AG09309 (cell line): ENCODE measurements around the gene TUBB.
"Not testable (repeated sequence)": the region's sequence is repeated elsewhere in the genome, so short reads cannot be mapped to it uniquely, and the experiment has no call there.

Experiments
- DNase-seq: peaks from one replicate; pipeline ENCODE4 v3.0.0-alpha.2; 2010; ENCODE audit warnings: low read depth
- H3K4me3 ChIP-seq: 2 replicates; pipeline ENCODE4 v1.5.1; 2011; ENCODE audit warnings: mild to moderate bottlenecking, low read depth, low read length, moderate library complexity; ENCODE audit not compliant: control insufficient read depth
- TF ChIP-seq, protein P1 (sequence below): IDR thresholded peaks from 2 replicates; pipeline ENCODE4 v1.5.1; 2011; ENCODE audit warnings: mild to moderate bottlenecking, low read depth, low read length, inconsistent platforms; ENCODE audit not compliant: insufficient read depth, control insufficient read depth; ENCODE audit errors: missing control alignments

TUBB gene

DNA sequence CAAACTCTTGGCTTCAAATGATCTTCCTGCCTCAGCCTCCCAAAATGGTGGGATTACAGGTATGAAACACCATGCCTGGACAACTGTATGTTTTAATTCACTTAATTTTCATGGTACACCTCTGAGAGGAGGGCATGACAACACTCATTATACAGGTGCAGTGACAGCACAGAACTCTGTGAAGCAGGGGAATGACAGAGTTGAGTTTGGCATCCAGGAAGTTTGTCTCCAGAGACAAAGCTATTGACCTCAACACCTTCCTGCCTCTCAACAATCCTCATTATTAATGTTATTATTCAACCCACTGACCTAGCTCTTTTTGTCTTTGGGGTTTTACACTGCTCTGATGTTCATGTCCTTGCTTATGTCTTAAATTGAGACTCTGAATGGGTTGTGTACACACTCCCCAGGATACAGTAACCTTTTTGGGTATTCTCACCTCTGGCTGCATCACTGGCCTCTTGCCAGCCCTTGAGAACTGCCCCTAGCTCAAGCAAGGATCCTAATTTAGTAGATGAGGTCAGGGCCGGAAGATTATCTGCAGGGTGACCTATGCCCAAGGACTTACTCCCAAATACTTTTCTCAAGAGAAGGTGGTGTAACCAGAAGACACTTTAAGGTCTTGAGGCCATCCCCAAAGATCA is 37.2 kb downstream of the TUBB start:
- no peak for DNase-seq
- TF ChIP-seq, protein P1, sequence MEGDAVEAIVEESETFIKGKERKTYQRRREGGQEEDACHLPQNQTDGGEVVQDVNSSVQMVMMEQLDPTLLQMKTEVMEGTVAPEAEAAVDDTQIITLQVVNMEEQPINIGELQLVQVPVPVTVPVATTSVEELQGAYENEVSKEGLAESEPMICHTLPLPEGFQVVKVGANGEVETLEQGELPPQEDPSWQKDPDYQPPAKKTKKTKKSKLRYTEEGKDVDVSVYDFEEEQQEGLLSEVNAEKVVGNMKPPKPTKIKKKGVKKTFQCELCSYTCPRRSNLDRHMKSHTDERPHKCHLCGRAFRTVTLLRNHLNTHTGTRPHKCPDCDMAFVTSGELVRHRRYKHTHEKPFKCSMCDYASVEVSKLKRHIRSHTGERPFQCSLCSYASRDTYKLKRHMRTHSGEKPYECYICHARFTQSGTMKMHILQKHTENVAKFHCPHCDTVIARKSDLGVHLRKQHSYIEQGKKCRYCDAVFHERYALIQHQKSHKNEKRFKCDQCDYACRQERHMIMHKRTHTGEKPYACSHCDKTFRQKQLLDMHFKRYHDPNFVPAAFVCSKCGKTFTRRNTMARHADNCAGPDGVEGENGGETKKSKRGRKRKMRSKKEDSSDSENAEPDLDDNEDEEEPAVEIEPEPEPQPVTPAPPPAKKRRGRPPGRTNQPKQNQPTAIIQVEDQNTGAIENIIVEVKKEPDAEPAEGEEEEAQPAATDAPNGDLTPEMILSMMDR, result no peak
- H3K4me3 ChIP-seq, result no peak overlapping the region

DNA sequence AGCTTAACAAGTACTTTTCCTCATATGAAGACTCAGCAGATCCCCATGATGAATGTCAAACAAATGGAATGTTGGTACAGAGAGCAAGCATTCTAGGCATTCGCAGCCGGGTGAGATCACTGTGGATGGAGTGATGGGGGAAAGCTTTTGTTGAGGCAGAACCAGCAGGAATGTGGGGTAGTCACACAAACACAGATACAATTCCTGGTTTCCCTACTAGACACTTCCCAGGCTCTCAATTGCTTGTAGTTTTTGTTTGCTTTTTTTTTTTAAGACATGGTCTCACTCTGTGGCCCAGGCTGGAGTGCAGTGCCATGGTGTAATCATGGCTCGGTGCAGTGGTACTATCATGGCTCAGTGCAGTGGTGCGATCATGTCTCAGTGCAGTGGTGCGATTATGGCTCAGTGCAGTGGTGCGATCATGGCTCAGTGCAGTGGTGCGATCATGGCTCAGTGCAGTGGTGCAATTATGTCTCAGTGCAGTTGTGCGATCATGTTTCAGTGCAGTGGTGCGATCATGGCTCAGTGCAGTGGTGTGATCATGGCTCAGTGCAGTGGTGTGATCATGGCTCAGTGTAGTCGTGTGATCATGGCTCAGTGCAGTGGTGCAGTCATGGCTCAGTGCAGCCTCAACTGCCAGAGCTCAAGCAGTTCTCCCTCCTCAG is 39.6 kb downstream of the TUBB start:
- TF ChIP-seq, protein P1, result no peak
- no peak overlapping the region for H3K4me3 ChIP-seq
- peak; percentile 88 for DNase-seq

DNA sequence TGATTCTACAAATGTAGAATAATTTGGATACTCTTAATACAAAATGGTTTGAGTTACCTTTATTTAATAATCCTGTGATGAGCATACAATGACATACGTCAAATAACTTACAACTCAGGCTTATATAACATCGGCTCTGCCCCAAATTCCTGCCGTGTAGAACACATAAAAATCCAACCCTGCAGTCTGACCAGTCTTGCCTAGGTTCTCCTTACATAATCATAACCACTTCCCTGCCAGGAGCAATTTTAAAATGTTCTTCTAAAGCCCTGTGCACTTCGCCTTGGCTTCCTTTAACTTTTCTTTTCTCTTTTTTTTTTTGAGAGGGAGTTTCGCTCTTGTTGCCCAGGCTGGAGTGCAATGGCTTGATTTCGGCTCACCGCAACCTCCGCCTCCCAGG is 40.4 kb downstream of the TUBB start:
- no peak overlapping the region for H3K4me3 ChIP-seq
- TF ChIP-seq, protein P1, result no peak
- DNase-seq, result no peak

DNA sequence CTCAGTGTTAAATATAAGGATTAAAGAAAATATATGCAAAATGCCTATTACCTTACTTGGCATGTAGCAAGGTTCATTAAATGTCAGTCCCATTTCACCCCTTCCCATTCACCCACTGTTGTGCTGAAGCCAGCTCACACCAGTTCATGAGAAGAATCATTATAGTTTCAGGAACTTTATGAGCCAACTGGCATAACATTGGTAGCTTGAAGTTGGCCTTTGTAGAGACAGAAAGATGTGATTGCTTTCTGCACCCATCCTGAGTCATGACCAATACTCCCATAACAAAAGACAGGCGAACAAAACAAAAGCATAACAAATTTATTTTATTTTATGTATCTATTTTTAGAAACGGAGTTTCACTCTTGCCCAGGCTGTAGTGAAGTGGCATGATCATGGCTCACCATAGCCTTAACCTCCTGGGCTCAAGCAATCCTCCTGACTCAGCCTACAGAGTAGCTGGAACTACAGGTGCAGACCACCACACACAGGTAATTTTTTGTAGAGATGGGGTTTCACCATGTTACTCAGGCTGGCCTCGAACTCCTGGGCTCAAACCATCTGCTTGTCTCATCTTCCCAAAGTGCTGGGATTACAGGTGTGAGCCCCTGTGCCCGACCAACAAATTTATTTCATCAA is 41.8 kb downstream of the TUBB start:
- DNase-seq, result no peak
- TF ChIP-seq, protein P1, result no peak

DNA sequence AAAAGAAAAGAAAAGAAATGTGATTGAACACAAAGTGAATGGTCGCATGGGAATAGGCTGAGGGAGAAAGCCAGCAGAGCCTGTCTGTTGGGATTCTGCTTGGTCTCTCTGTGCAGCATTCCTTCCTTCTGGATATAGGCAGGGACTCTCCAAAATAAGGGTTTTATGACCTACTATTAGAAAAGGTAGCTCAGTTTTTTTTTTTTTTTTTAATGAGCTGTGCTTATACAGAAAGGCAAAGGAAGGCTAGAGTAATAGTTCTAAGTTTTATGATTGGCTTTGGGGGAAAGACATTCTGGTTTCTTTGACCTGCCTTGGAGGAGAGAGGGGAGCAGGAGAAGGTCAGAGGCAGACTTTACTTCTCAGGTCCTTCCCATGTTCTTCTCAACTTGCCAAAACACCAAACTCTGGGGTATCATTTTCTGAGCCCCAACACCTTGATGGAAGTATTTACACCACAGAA is 43.0 kb downstream of the TUBB start:
- H3K4me3 ChIP-seq, result no peak overlapping the region
- TF ChIP-seq, protein P1, result no peak

More for the DNA sequence above, 41.8 kb downstream of the TUBB start:
- no peak overlapping the region for H3K4me3 ChIP-seq

DNA sequence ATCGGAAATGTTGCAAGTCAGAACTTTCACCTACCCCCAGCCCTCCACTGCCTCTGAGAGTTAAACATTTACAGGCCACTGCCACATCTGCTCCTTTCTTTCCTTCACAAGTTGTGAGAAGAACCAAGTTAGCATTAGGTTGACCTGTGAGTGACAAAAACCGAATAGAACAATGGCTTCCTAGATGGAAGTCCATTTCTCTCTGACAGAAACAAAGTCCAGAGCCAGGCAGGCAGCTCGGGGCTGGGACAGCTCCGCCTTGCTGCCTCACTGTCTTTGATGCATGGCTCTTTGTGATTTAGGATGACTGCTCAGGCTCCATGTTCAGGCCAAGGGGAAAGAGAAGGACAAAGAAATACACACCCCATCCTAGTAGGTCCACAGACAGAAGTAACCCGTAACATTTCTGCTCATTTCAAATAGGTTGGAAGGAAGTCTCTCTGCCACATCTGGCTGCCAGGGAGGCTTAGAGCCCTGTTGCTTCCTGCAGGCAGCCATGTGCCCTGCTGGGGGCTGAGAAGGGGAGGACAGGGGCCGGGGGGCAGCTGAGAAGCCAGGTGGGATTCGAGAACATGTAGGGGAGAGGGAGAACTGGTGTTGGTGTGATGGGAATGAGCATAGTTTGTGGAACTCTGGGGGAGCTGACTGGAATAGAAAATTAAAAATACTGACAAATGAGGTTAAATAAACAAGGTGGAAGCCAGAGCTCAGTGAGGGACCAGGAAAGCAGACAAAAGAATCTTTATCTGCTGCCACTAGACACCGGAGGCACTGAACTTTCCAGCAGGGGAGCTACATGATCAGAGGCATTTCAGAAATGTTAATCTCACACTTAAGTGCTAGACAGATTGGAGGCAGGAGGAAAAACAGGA is 43.7 kb downstream of the TUBB start:
- no peak for DNase-seq
- no peak overlapping the region for H3K4me3 ChIP-seq
- TF ChIP-seq, protein P1, result no peak

More for the DNA sequence above, 43.0 kb downstream of the TUBB start:
- no peak for DNase-seq

DNA sequence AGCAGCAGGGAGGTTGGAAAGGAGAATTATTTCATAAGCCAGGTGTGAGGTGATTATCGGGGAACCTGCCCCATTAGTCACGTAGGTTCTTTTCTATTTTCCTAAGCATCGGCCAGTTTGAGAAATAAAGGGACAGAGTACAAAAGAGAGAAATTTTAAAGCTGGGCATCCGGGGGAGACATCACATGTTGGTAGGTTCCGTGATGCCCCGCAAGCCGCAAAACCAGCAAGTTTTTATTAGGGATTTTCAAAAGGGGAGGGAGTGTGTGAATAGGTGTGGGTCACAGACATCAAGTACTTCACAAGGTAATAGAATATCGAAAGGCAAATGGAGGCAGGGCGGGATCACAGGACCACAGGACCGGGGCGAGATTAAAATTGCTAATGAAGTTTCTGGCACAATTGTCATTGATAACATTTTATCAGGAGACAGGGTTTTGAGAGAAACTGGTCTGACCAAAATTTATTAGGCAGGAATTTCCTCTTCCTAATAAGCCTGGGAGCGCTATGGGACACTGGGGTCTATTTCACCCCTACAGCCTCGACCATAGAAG is 44.4 kb downstream of the TUBB start:
- not testable (repeated sequence) for DNase-seq, H3K4me3 ChIP-seq

DNA sequence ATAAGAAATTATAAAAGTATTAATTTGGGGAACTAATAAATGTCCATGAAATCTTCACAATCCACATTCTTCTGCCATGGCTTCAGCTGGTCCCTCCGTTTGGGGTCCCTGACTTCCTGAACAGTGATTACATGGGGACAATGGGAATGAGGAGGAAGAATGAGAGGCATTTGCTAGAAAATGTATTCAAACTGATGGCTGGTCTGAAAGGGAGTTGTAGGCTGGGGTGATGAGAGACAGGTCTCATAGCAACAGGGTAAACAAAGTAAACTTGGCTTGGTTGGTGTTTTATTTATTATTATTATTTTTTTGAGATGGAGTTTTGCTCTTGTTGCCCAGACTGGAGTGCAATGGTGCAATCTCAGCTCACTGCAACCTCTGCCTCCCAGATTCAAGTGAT is 45.3 kb downstream of the TUBB start:
- DNase-seq, H3K4me3 ChIP-seq: not testable (repeated sequence)
